BLaER1 treated with 17β-estradiol and CSF1 and Interleukin-3, amounts not matched to agents 10 nM and 100 nM (cell line): ENCODE data around the gene TAF15.

ENCODE experiments used
- H3K27ac ChIP-seq, 11 experiments: shearing (Covaris generic); formaldehyde crosslinking; 2 replicates each; pipeline ENCODE4 v1.8.1; 2022
- H3K27me3 ChIP-seq, 11 experiments: shearing (Covaris generic); formaldehyde crosslinking; 2 replicates each; pipeline ENCODE4 v1.8.1; 2022
- H3K36me3 ChIP-seq, 11 experiments: shearing (Covaris generic); formaldehyde crosslinking; 2 replicates each; pipeline ENCODE4 v1.8.1; 2022
- H3K4me1 ChIP-seq, 10 experiments: shearing (Covaris generic); formaldehyde crosslinking; 2 replicates each; pipeline ENCODE4 v1.8.1; 2022
- H3K4me2 ChIP-seq, 11 experiments: shearing (Covaris generic); formaldehyde crosslinking; 2 replicates each; pipeline ENCODE4 v1.8.1; 2022
- H3K4me3 ChIP-seq, 10 experiments: shearing (Covaris generic); formaldehyde crosslinking; 2 replicates each; pipeline ENCODE4 v1.8.1; 2022
- H3K9ac ChIP-seq, 11 experiments: shearing (Covaris generic); formaldehyde crosslinking; 2 replicates each; pipeline ENCODE4 v1.8.1; 2022
- H3K9me3 ChIP-seq, 11 experiments: shearing (Covaris generic); formaldehyde crosslinking; replicated peaks in 1 of 11; 2 replicates each; pipeline ENCODE4 v1.8.1; 2022
- H4K20me1 ChIP-seq, 11 experiments: shearing (Covaris generic); formaldehyde crosslinking; 2 replicates each; pipeline ENCODE4 v1.8.1; 2022
- Cebpa-rat ChIP-seq, 11 experiments: shearing (Covaris generic); IDR thresholded peaks; 2 replicates each; pipeline ENCODE4 v1.8.1; 2022

Gene TAF15

DNA sequence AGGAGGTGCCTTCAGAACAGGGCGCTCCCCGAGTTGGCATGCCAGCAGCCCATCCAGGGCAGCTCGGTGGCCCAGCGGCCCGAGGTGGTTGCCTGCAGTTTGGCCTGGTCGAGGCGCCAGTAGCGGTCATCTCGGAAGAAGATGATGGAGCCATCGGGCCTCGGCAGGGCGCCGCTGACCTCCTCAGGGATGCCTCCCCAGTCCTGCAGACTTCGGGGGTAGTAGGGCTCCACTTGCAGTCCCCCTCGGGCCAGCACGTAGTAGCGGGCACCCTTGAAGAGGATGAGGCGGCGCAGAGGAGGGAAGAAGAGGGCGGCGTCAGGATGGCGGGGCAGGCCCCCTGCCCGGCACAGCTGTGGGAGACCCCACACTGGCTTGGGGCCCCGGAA is 42.8 kb upstream of the TAF15 start:
- peaks cover 0 to 37% (median 24%) of the 10 kb centered on the region in 10 experiments; a peak in 19 of 20 replicates for H3K4me1 ChIP-seq
- peak overlapping the region in 4 of 11 experiments; percentile 77 to 97 (median 92); a peak in 5 of 22 replicates for H3K4me2 ChIP-seq
- H3K4me3 ChIP-seq: no peak overlapping the region

DNA sequence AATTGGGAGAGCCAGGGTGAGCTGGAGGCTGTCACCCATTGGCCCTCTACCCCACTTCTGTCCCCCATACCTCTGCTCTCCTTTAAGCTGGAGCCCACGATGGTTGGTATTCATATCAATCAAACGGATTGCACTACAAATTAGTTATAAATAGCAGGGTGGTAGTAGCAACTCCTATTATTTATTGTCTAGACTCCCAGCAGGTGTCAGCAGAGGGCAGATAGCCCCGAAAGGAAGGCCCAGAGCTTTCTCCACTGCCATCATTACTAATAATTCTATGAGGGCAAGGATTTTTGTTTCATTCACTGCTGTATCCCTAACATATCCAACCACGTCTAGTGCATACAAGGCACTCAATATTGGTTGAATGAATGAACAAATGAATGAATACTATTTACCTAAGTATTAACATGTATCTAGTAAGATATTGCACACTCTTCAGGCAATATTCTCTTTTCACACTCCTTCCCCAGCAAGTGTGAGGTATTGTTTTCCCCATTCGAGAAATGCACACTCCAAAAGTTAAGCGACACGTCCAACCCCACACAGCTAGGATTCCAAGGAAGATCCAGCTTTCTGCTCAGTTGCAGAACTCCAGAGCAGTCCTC is 42.3 kb upstream of the TAF15 start:
- no peaks in the 10 kb centered on the region for H3K9me3 ChIP-seq
- no peak for TF ChIP-seq Cebpa-rat (IDR thresholded peaks at IDR 0.05)
- H3K4me3 ChIP-seq: no peak overlapping the region
- H3K27me3 ChIP-seq: peaks cover 0 to 9% (median 0%) of the 10 kb centered on the region in 11 experiments; a peak in 1 of 22 replicates
- H3K9ac ChIP-seq: peak overlapping the region in 2 of 11 experiments; percentile 22 to 41; a peak in 1 of 22 replicates
- H3K36me3 ChIP-seq: no peaks in the 10 kb centered on the region
- H3K4me2 ChIP-seq: peak overlapping the region in 1 of 11 experiments; percentile 77; a peak in 2 of 22 replicates
- peaks cover 0 to 42% (median 27%) of the 10 kb centered on the region in 10 experiments; a peak in 19 of 20 replicates for H3K4me1 ChIP-seq
- H3K27ac ChIP-seq: no peak overlapping the region
- peaks cover 0 to 23% (median 0%) of the 10 kb centered on the region in 11 experiments; a peak in 3 of 22 replicates for H4K20me1 ChIP-seq

More for the DNA sequence above, 42.8 kb upstream of the TAF15 start:
- Histone ChIP-seq H3K36me3 (no peaks in the 10 kb centered on the region), H3K9me3 (no peaks in the 10 kb centered on the region), H3K27ac (no peak overlapping the region), H4K20me1 (peaks cover 0 to 23% (median 0%) of the 10 kb centered on the region in 11 experiments; a peak in 3 of 22 replicates), H3K9ac (peak overlapping the region in 3 of 11 experiments; percentile 22 to 41 (median 34); a peak in 3 of 22 replicates), H3K27me3 (peaks cover 0 to 9% (median 0%) of the 10 kb centered on the region in 11 experiments; a peak in 1 of 22 replicates)
- no peak for TF ChIP-seq Cebpa-rat (IDR thresholded peaks at IDR 0.05)

GRCh38 chr17:35768797-35769196 is 40.5 kb upstream of the TAF15 start:
- Histone ChIP-seq H3K36me3 (no peaks in the 10 kb centered on the region), H4K20me1 (peaks cover 0 to 23% (median 0%) of the 10 kb centered on the region in 11 experiments; a peak in 3 of 22 replicates)
- no peak for TF ChIP-seq Cebpa-rat (IDR thresholded peaks at IDR 0.05)

GRCh38 chr17:35769895-35770486 is 39.3 kb upstream of the TAF15 start:
- Histone ChIP-seq H3K4me1 (peaks cover 10 to 61% (median 48%) of the 10 kb centered on the region in 10 experiments; a peak in 19 of 20 replicates), H3K27ac (no peak overlapping the region), H3K27me3 (peaks cover 0 to 6% (median 0%) of the 10 kb centered on the region in 11 experiments; a peak in 2 of 22 replicates), H3K36me3 (no peaks in the 10 kb centered on the region), H3K9me3 (no peaks in the 10 kb centered on the region), H3K9ac (no peak overlapping the region), H4K20me1 (peaks cover 0 to 16% (median 0%) of the 10 kb centered on the region in 11 experiments; a peak in 3 of 22 replicates), H3K4me2 (no peak overlapping the region), H3K4me3 (no peak overlapping the region)
- no peak for TF ChIP-seq Cebpa-rat (IDR thresholded peaks at IDR 0.05)

More at GRCh38 chr17:35768797-35769196, 40.5 kb upstream of the TAF15 start:
- no peak overlapping the region for H3K4me3 ChIP-seq
- peaks cover 0 to 9% (median 0%) of the 10 kb centered on the region in 11 experiments; a peak in 2 of 22 replicates for H3K27me3 ChIP-seq
- H3K27ac ChIP-seq: no peak overlapping the region
- no peak overlapping the region for H3K9ac ChIP-seq
- no peak overlapping the region for H3K4me2 ChIP-seq
- peaks cover 6 to 57% (median 44%) of the 10 kb centered on the region in 10 experiments; a peak in 19 of 20 replicates for H3K4me1 ChIP-seq
- no peaks in the 10 kb centered on the region for H3K9me3 ChIP-seq

- peaks cover 0 to 3% (median 0%) of the 10 kb centered on the region in 11 experiments; a peak in 1 of 22 replicates for H3K27me3 ChIP-seq
- TF ChIP-seq Cebpa-rat (IDR thresholded peaks at IDR 0.05): no peak
- no peak overlapping the region; a peak in 1 of 20 replicates for H3K4me3 ChIP-seq
- no peaks in the 10 kb centered on the region for H3K9me3 ChIP-seq
- peak overlapping the region in 7 of 11 experiments; percentile 11 to 64 (median 56); a peak in 10 of 22 replicates for H3K9ac ChIP-seq
- no peaks in the 10 kb centered on the region for H4K20me1 ChIP-seq
- H3K27ac ChIP-seq: peak overlapping the region in 8 of 11 experiments; percentile 21 to 70 (median 56); a peak in 14 of 22 replicates
- H3K4me1 ChIP-seq: peaks cover 10 to 59% (median 49%) of the 10 kb centered on the region in 10 experiments; a peak in 19 of 20 replicates
- H3K36me3 ChIP-seq: no peaks in the 10 kb centered on the region
- H3K4me2 ChIP-seq: peak overlapping the region in 10 of 11 experiments; percentile 19 to 92 (median 76); a peak in 20 of 22 replicates
Observed at GRCh38 chr17:35773129-35773528, 36.2 kb upstream of the TAF15 start.

- H3K27me3 ChIP-seq: peaks cover 0 to 3% (median 0%) of the 10 kb centered on the region in 11 experiments; a peak in 1 of 22 replicates
- no peaks in the 10 kb centered on the region for H3K9me3 ChIP-seq
- no peak for TF ChIP-seq Cebpa-rat (IDR thresholded peaks at IDR 0.05)
- peak overlapping the region in 8 of 11 experiments; percentile 0 to 64 (median 48); a peak in 11 of 22 replicates for H3K9ac ChIP-seq
- no peaks in the 10 kb centered on the region for H4K20me1 ChIP-seq
- peak overlapping the region in 8 of 11 experiments; percentile 21 to 70 (median 56); a peak in 14 of 22 replicates for H3K27ac ChIP-seq
- H3K36me3 ChIP-seq: no peaks in the 10 kb centered on the region
- H3K4me1 ChIP-seq: peaks cover 10 to 64% (median 49%) of the 10 kb centered on the region in 10 experiments; a peak in 19 of 20 replicates
- peak overlapping the region; percentile 19 to 92 (median 76); a peak in 21 of 22 replicates for H3K4me2 ChIP-seq
- no peak overlapping the region; a peak in 1 of 20 replicates for H3K4me3 ChIP-seq
Observed at GRCh38 chr17:35773679-35774425, 35.4 kb upstream of the TAF15 start.

DNA sequence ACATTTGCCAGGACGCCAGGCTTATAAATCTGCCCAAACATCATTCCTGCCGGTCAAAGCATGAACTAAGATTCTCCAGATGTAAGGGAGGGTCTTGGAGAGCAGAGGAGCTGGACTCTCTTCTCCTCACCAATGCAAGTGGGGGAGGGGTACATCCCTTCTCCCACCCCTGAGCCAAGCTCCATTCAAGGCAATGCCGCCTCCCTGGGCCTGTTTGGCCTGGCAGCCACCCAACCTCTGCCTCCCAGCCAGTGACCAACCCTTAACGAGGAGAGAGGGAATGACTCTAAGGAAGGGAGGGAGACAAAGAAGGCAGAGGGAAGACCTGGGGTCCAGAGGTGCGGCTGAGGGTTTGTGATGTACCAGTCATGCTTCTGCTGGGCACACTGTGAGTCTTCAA is 34.8 kb upstream of the TAF15 start:
- Histone ChIP-seq H3K27me3 (peaks cover 0 to 3% (median 0%) of the 10 kb centered on the region in 11 experiments; a peak in 1 of 22 replicates), H3K36me3 (no peaks in the 10 kb centered on the region), H3K27ac (peak overlapping the region in 6 of 11 experiments; percentile 21 to 70 (median 61); a peak in 10 of 22 replicates), H3K4me1 (peaks cover 10 to 69% (median 49%) of the 10 kb centered on the region in 10 experiments; a peak in 19 of 20 replicates), H4K20me1 (no peaks in the 10 kb centered on the region), H3K4me3 (no peak overlapping the region), H3K9me3 (no peaks in the 10 kb centered on the region), H3K9ac (peak overlapping the region in 5 of 11 experiments; percentile 39 to 64 (median 61); a peak in 7 of 22 replicates), H3K4me2 (peak overlapping the region; percentile 19 to 92 (median 76); a peak in 21 of 22 replicates)
- no peak for TF ChIP-seq Cebpa-rat (IDR thresholded peaks at IDR 0.05)

DNA sequence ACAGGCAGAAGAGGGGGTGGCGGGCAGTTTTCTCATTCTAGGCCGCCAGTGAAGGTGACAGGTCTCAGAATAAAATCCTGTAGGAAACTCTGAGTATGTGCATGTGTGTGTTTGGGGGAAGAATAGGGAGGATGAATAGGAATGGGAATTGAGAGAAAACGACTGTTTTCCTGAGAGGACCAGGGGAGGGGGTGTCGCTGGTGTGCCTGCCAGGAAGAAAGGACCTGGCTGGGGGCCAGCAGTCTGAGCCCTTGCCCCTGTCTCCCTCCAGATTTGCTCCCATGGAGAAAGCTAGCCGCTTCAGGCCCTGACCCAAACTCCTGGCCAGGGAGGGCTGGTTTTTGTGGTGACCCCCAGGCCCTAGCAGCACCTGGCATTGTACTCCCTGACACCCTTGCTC is 34.2 kb upstream of the TAF15 start:
- H3K9ac ChIP-seq: no peak overlapping the region; a peak in 1 of 22 replicates
- peak overlapping the region in 9 of 11 experiments; percentile 39 to 92 (median 77); a peak in 17 of 22 replicates for H3K4me2 ChIP-seq
- H3K4me1 ChIP-seq: peaks cover 10 to 69% (median 49%) of the 10 kb centered on the region in 10 experiments; a peak in 19 of 20 replicates
- no peak overlapping the region for H3K4me3 ChIP-seq
- no peak for TF ChIP-seq Cebpa-rat (IDR thresholded peaks at IDR 0.05)
- H3K9me3 ChIP-seq: no peaks in the 10 kb centered on the region
- H4K20me1 ChIP-seq: no peaks in the 10 kb centered on the region
- H3K27me3 ChIP-seq: peaks cover 0 to 3% (median 0%) of the 10 kb centered on the region in 11 experiments; a peak in 1 of 22 replicates
- H3K27ac ChIP-seq: no peak overlapping the region
- no peaks in the 10 kb centered on the region for H3K36me3 ChIP-seq
